Activated CD4-positive, alpha-beta T cell treated with anti-CD3 and anti-CD28 coated beads, Interleukin-2, amount 10 ng/mL, durations not matched to agents 7 days and 5 days (primary cell): ENCODE data around the gene ASIC1. TPM values are rescaled to one million over a fixed set of nuclear protein-coding genes. Genes with fewer than 3 reads are reported as not detected.
A peak's percentile ranks its signal among the peaks of the same experiment; 100 is the strongest.

Experiments used
- CTCF ChIA-PET: fragments of 350-600 bp; sonication (Branson Sonifier 250); formaldehyde crosslinking; loops from one replicate; lab custom pipeline; 2021; ENCODE audit warnings: antibody characterized with exemption; lab: Charles Lee
- POLR2A ChIA-PET: fragments of 350-600 bp; sonication (Branson Sonifier 250); formaldehyde crosslinking; loops from one replicate; lab custom pipeline; 2021; ENCODE audit warnings: antibody characterized with exemption; lab: Charles Lee
- DNase-seq: peaks from one replicate; pipeline ENCODE4 v3.0.0-alpha.2; 2020
- H3K27ac Mint-ChIP-seq: one replicate; pipeline ENCODE4 v1.8.0; 2021; ENCODE audit warnings: mild to moderate bottlenecking, moderate library complexity, mixed read lengths
- H3K27me3 Mint-ChIP-seq: one replicate; pipeline ENCODE4 v1.8.0; 2021; ENCODE audit warnings: mixed read lengths
- H3K36me3 Mint-ChIP-seq: one replicate; pipeline ENCODE4 v1.8.0; 2021; ENCODE audit warnings: low read depth, mixed read lengths
- H3K4me1 Mint-ChIP-seq: one replicate; pipeline ENCODE4 v1.8.0; 2021; ENCODE audit warnings: mixed read lengths
- H3K4me3 Mint-ChIP-seq: one replicate; pipeline ENCODE4 v1.8.0; 2021; ENCODE audit warnings: mild to moderate bottlenecking, moderate library complexity, mixed read lengths
- H3K9me3 Mint-ChIP-seq: one replicate; pipeline ENCODE4 v1.8.0; 2021; ENCODE audit warnings: mixed read lengths
- total RNA-seq, 2 experiments: library from RNA; stranded (reverse); gene quantifications; one replicate each; pipeline ENCODE4 v1.2.3, GENCODE V29; 2021

ASIC1 gene
- total RNA-seq, 2 experiments from 2014 or later, result 8.7 to 10.1 TPM

DNA sequence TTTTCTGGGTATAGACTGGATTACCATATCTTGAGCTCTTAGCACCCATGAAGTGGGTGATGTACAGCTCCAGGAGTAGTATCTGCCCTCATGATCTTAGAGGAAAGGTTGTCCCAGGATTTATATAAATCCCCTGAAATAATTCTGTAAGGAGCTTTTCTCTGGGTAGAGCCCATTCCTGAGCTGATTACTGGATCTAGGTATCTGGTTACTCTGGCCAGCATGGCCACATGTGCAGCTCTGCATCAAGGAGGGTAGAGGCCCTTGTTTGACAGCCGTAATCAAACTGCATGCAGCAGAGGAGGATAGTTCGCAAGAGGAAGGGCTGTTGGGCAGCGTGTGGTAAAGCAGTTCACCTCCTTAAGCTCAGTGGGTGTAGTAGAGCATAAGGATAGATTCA is 63.1 kb downstream of the ASIC1 start:
- Mint-ChIP-seq H3K9me3 (no peaks in the 10 kb centered on the region), H3K27me3 (no peaks in the 10 kb centered on the region), H3K27ac (no peak overlapping the region), H3K36me3 (peaks cover 33% of the 10 kb centered on the region), H3K4me3 (no peak overlapping the region), H3K4me1 (peaks cover 22% of the 10 kb centered on the region)
- ChIA-PET POLR2A (no interaction called here), CTCF (interaction anchor here (1.1 to 9.5 kb wide), 2 partner anchors 9 to 175 kb away, joined by 4 to 63 read pairs; partner anchors contain the start of gene COX14)
- DNase-seq, result no peak

- Mint-ChIP-seq H3K27ac (no peak overlapping the region), H3K9me3 (no peaks in the 10 kb centered on the region), H3K4me3 (no peak overlapping the region), H3K36me3 (peaks cover 29% of the 10 kb centered on the region), H3K4me1 (peaks cover 21% of the 10 kb centered on the region), H3K27me3 (no peaks in the 10 kb centered on the region)
- DNase-seq, result no peak
- ChIA-PET POLR2A (no interaction called here), CTCF (interaction anchor here (1.1 to 9.5 kb wide), 2 partner anchors 10 to 175 kb away, joined by 4 to 63 read pairs; partner anchors contain the start of gene COX14)
Observed at GRCh38 chr12:50120953-50121352, 63.6 kb downstream of the ASIC1 start.

DNA sequence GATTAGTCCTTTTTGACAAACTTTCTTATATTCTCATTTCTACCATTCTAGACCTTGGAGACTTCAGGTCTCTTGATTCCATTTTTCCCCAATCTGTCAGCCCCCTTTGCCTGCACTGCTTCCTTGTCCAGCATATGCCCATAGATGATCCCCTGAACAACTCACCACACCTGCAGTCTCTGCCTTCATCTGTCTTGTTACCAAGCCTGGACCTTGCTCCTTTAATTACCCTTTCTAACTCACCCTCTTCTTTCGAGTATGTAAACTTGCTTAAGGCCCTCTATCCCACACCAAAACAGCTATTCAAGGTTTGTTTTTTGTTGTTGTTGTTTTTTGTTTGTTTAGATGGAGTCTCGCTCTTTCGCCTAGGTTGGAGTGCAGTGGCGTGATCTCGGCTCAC is 64.2 kb downstream of the ASIC1 start:
- Mint-ChIP-seq H3K36me3 (peaks cover 31% of the 10 kb centered on the region), H3K4me1 (peaks cover 16% of the 10 kb centered on the region), H3K27ac (no peak overlapping the region), H3K4me3 (no peak overlapping the region), H3K27me3 (no peaks in the 10 kb centered on the region), H3K9me3 (no peaks in the 10 kb centered on the region)
- DNase-seq, result no peak
- ChIA-PET CTCF (interaction anchor here (1.1 to 9.5 kb wide), 3 partner anchors 9 to 176 kb away, joined by 4 to 63 read pairs (median 5); partner anchors contain the start of gene COX14), POLR2A (no interaction called here)

DNA sequence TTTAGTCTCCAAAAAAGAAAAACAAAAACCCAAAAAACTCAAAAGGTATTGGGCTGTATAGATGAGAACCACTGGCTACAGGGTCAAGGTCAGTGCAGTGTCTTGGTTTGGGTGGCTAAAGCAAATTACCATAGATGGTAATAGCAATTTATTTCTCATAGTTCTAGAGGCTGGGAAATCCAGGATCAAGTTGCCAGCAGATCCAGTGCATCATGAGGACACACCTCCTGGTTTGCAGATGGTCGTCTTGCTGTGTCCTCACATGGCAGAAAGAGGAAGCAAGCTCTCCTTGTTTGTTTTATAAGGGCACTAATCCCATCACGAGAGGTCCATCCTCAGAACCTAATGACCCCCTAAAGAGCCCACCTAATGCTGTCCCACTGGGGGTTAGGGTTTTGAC is 65.8 kb downstream of the ASIC1 start:
- DNase-seq, result no peak
- Mint-ChIP-seq H3K4me3 (no peak overlapping the region), H3K9me3 (no peaks in the 10 kb centered on the region), H3K27ac (no peak overlapping the region), H3K4me1 (peaks cover 10% of the 10 kb centered on the region), H3K36me3 (peaks cover 36% of the 10 kb centered on the region), H3K27me3 (no peaks in the 10 kb centered on the region)
- CTCF ChIA-PET, result interaction anchor here (1.3 to 9.5 kb wide), 2 partner anchors 9 to 12 kb away, joined by 3 to 63 read pairs; partner anchors contain the start of gene COX14
- POLR2A ChIA-PET, result no interaction called here

DNA sequence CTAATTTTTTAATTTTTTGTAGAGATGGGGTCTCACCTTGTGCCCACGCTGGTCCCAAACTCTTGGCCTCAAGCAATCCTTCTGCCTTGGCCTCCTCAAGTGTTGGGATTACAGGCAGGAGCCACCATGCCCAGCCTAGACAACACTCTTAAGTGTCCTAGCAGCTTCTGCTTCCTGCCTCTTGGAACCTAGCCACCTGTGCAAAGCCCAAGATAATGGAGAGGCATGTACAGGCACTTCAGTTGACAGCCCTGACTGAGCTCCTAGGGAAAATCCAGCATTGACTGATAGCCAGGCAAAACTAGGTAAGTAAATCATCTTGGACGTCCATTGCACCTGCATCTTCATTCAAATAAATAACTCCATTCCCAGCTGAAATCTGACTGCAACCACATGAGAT is 70.2 kb downstream of the ASIC1 start:
- Mint-ChIP-seq H3K36me3 (peaks cover 41% of the 10 kb centered on the region), H3K27me3 (no peaks in the 10 kb centered on the region), H3K9me3 (no peaks in the 10 kb centered on the region), H3K27ac (peak overlapping the region; percentile 4), H3K4me3 (no peak overlapping the region), H3K4me1 (peaks cover 12% of the 10 kb centered on the region)
- ChIA-PET CTCF (interaction anchor here (0.8 to 9.5 kb wide), 3 partner anchors 16 to 182 kb away, joined by 3 to 63 read pairs (median 4); partner anchors contain the start of gene COX14), POLR2A (interaction anchor here (0.6 kb wide), 1 partner anchor 123 kb away, joined by 8 read pairs; no protein-coding TSS in a partner anchor)
- no peak for DNase-seq

DNA sequence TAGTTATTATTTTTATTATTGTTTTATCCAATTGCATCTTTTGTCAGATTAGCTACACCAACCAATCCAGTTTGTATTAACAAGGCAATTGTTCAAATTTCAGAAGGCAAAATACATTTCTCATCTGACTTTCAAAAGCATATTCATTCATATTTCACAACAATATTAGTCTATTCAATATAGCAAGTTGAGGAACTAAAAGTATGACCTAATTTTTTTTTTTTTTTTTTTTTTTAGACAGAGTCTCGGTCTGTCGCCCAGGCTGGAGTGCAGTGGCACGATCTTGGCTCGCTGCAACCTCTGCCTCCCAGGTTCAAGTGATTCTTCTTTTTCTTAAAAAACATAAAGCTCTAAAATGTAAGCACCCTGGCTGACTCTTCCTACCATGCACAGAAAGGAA is 71.9 kb downstream of the ASIC1 start:
- Mint-ChIP-seq H3K9me3 (no peaks in the 10 kb centered on the region), H3K4me3 (no peak overlapping the region), H3K27ac (no peak overlapping the region), H3K36me3 (peaks cover 43% of the 10 kb centered on the region), H3K4me1 (peaks cover 12% of the 10 kb centered on the region), H3K27me3 (no peaks in the 10 kb centered on the region)
- CTCF ChIA-PET, result interaction anchor here (0.6 to 5.3 kb wide), 11 partner anchors 12 to 1092 kb away, joined by 3 to 50 read pairs (median 4); partner anchors contain the start of gene COX14
- DNase-seq, result no peak
- POLR2A ChIA-PET, result interaction anchor here (0.5 to 0.7 kb wide), 2 partner anchors 44 to 93 kb away, joined by 7 read pairs; no protein-coding TSS in a partner anchor

DNA sequence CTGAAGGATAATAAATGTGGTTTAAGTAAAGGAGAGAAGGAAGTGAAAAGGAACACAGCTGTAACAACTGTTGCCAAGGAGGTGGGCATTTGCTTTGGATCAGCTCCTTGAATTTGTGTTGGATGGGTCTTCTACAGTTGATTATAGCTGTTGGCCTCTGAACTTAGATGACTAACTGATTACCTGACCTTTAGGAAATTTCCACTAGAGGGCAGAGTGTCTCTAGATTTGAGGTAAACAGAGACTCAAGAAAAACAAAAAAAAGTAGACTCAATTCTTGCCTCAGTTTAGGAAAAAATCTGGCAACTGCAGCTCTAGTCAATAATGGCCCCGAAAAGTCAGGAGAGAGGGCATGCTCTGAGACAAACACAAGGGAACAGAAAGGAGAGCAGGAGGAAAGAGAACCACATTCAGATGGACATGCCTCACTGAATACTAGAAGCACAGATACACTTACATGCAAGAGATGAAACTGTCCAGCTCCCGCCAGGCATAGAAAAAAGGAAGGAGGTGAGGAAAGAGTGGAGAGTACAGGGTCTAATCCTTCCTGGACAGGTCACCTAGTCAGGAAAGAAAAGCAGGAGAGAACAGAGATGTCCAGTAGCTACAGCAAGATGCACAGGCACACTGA is 75.2 kb downstream of the ASIC1 start:
- Mint-ChIP-seq H3K27ac (peak overlapping the region; percentile 16), H3K9me3 (no peaks in the 10 kb centered on the region), H3K36me3 (peaks cover 49% of the 10 kb centered on the region), H3K4me3 (no peak overlapping the region), H3K27me3 (no peaks in the 10 kb centered on the region), H3K4me1 (peaks cover 8% of the 10 kb centered on the region)
- CTCF ChIA-PET, result interaction anchor here (0.7 to 5.3 kb wide), 8 partner anchors 8 to 78 kb away, joined by 3 to 50 read pairs (median 4); partner anchors contain the start of genes CERS5 and COX14
- POLR2A ChIA-PET, result interaction anchor here (0.6 kb wide), 2 partner anchors 82 to 124 kb away, joined by 3 read pairs; no protein-coding TSS in a partner anchor
- DNase-seq, result peak; percentile 39

Other genes with a start within 250 kb of the ASIC1 start
- 1 to 10 TPM; 4.0 to 4.5 TPM for gene NCKAP5L, start 229.2 kb upstream of the ASIC1 start, total RNA-seq
- 1 to 10 TPM; 7.7 to 8.7 TPM for gene BCDIN3D, start 214.5 kb upstream of the ASIC1 start, total RNA-seq
- under 1 TPM; 0.33 to 0.50 TPM for gene FAIM2, start 153.7 kb upstream of the ASIC1 start, total RNA-seq
- gene AQP2, start 106.9 kb upstream of the ASIC1 start, total RNA-seq, result not detected
- gene AQP5, start 95.7 kb upstream of the ASIC1 start, total RNA-seq, result not detected
- gene AQP6, start 84.6 kb upstream of the ASIC1 start, total RNA-seq, result not detected
- 100 to 1,000 TPM; 177 to 183 TPM for gene RACGAP1, start 32.1 kb upstream of the ASIC1 start, total RNA-seq
- gene SMARCD1, start 27.7 kb downstream of the ASIC1 start, total RNA-seq, result 10 to 100 TPM; 62.3 to 88.6 TPM
- under 1 TPM; 0.25 to 0.37 TPM for gene GPD1, start 46.4 kb downstream of the ASIC1 start, total RNA-seq
- gene COX14, start 54.6 kb downstream of the ASIC1 start, total RNA-seq, result 10 to 100 TPM; 31.6 to 47.9 TPM
- 10 to 100 TPM; 49.2 to 59.2 TPM for gene CERS5, start 109.8 kb downstream of the ASIC1 start, total RNA-seq
- gene LIMA1, start 225.9 kb downstream of the ASIC1 start, total RNA-seq, result 10 to 100 TPM; 16.9 to 22.4 TPM